ENCODE data around the gene B4GALT2.

DNA sequence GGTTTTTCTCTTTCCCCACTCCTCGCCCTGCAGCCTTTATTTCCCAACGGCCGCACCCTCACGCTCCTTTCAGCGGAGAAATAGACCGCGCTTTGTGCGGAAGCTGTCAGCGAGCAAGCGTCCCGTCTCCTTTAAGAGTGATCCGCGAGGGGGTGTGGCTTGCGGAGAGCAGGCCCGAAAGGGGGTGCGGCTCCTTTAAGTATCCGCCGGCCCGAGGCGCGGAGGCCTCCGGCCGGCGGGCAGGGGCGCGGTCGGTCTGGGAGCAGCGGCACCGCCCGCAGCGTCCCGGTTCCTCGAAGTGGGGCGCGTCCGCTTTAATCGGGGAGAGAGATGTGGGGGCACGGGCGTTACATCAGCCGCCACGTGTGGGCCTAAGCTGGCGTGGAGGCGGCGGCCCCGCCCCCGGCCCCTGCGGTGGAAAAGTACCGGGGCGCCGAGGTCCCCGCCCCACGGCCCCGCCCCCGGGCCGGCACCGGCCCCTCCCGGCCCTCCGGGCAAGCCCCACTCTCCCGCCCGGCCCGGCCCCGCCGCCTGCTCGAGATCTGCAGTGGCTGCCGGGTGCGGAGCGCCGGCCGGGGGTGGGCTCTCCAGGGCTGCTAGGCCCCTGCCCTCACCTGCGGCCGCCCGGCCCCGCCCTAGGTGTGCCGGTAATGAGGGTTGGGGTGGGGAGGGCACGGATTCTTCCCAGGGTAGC, 51.0 kb downstream of the B4GALT2 start:
- no peak for TF ChIP-seq EZH2 (optimal IDR thresholded peaks at IDR 0.05; ENCODE audit: low read depth, low read length)
- TF ChIP-seq, protein P1, sequence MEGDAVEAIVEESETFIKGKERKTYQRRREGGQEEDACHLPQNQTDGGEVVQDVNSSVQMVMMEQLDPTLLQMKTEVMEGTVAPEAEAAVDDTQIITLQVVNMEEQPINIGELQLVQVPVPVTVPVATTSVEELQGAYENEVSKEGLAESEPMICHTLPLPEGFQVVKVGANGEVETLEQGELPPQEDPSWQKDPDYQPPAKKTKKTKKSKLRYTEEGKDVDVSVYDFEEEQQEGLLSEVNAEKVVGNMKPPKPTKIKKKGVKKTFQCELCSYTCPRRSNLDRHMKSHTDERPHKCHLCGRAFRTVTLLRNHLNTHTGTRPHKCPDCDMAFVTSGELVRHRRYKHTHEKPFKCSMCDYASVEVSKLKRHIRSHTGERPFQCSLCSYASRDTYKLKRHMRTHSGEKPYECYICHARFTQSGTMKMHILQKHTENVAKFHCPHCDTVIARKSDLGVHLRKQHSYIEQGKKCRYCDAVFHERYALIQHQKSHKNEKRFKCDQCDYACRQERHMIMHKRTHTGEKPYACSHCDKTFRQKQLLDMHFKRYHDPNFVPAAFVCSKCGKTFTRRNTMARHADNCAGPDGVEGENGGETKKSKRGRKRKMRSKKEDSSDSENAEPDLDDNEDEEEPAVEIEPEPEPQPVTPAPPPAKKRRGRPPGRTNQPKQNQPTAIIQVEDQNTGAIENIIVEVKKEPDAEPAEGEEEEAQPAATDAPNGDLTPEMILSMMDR (IDR thresholded peaks at IDR 0.05; ENCODE audit: low read length): no peak
- TF ChIP-seq EZH2phosphoT487 (IDR thresholded peaks at IDR 0.05; ENCODE audit: low read length): no peak

Data from MM.1S (cell line).